GM12801 (cell line): ENCODE results near the gene SNX13.

Experiments
- CTCF ChIP-seq: IDR thresholded peaks from one replicate; pipeline ENCODE4 v1.5.1; 2011; ENCODE audit warnings: control low read depth; ENCODE audit not compliant: insufficient read length; ENCODE audit errors: extremely low read depth

The SNX13 gene

DNA sequence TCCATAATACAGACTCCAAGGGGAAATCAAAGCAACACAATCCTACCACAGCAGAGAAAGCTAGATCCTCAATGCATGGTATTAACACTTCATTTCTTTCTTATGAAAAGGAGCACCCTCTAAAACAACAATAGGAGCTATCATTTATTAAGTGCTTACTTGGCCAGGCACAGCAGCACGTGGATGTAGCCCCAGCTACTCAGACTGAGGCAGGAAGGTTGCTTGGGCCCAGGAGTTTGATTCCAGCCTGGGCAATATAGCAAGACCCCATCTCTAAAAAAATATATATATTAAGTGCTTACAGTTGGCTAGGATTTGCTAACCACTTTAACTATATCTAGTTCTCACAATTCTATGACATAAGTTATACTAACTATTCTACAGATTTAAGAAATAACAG lies 12.2 kb downstream of the SNX13 start:
- no peak for TF ChIP-seq CTCF

DNA sequence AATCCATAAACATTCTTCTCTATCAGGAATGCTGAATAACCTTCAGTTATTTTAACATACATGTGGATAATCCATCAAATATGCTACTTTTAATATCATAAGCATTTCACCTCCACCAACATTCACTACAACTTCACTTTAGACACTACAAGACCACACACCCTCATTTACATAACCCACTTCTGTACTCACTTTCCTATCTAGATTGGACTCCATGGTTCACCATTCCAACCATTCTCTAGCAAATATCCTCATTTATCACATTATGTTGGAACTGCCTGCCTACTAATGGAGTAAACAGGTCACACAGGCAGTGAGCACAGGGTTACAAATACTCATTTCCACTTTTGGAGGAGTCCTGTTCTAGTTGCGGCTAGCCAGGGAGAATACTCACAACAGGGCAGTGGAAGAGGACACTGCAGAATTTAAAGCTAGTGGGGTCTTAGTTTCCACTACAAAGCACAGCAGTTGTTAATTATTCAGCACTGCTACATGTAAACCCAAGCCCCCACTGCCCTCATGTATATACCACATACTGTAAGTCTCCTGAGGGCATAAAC lies 18.4 kb downstream of the SNX13 start:
- TF ChIP-seq CTCF, result no peak

DNA sequence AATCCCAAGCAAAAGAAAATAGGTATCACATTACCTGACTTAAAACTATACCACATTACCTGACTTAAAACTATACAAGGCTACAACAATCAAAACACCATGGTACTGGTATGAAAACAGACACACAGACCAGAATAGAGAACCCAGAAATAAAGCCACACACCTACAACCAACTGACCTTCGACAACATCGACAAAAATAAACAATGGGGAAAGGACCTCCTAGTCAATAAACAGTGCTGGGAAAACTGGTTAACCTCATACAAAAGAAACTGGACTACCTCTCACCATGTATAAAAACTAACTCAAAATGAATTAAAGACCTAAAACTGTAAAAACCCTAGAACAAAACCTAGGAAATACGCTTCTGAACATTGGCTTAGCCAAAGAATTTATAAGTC lies 22.5 kb downstream of the SNX13 start:
- no peak for TF ChIP-seq CTCF

DNA sequence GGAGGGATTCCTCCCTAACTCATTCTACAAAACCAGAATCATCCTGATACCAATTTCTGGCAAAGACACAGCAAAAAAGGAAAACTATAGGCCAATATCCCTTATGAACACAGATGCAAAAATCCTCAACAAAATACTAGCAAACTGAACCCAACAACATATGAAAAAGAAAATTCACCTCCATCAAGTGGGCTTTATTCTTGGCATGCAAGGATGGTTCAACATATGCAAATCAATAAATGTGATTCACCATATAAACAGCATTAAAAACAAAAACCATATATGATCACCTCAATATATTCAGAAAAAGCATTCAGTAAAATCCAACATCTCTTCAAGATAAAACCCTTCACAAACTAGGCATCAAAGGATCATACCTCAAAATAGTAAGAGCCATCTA lies 23.5 kb downstream of the SNX13 start:
- no peak for TF ChIP-seq CTCF

DNA sequence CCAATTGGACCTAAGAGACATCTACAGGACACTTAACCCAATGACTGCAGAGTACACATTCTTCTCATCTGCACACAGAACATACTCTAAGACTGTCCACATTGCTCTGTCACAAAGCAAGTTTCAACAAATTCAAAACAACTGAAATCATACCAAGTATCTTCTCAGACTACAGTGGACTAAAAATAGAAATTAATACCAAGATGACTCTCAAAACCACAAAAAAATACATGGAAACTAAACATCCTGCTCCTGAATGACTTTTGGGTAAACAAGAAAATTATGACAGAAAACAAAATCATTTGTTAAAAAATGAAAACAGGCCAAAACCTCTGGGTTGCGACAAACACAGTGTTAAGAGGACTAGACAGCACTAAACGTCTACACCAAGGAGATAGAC lies 24.5 kb downstream of the SNX13 start:
- no peak for TF ChIP-seq CTCF

GRCh38 chr7:17915168-17915567 lies 25.1 kb downstream of the SNX13 start:
- TF ChIP-seq CTCF, result no peak

- TF ChIP-seq CTCF, result no peak
Measured at GRCh38 chr7:17913250-17913649, 27.0 kb downstream of the SNX13 start.

- TF ChIP-seq CTCF, result no peak
Measured at GRCh38 chr7:17912536-17913235, 27.6 kb downstream of the SNX13 start.
